ENCODE measurements around the gene C5orf58.

Gene C5orf58

GRCh38 chr5:170285181-170285580 lies 52.4 kb downstream of the C5orf58 start:
- no peak for DNase-seq

DNA sequence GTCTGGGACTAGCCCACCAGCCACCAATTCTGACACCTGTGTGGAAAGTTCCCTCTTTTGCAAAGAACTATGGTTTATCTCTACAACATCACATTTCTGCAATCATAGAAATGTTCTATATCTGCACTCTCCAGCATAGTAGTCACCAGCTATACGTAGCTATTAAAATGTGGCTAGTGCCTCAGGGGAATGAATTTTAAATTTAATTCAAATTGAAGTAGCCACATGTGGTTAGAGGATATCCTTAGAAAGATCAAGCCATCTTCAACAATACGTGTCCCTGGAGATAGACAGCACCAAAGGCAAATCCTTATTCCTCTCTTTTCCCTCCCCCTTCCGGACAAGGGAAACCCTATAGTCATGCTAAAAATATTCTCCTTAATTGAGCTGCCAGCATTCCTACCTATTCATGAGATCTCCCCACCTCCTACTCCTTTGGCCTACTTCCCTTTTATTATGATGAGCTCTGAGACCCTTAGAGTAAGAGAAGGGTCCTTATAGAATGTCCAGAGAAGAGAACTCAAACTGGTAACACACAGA lies 53.7 kb downstream of the C5orf58 start:
- no peak for DNase-seq

DNA sequence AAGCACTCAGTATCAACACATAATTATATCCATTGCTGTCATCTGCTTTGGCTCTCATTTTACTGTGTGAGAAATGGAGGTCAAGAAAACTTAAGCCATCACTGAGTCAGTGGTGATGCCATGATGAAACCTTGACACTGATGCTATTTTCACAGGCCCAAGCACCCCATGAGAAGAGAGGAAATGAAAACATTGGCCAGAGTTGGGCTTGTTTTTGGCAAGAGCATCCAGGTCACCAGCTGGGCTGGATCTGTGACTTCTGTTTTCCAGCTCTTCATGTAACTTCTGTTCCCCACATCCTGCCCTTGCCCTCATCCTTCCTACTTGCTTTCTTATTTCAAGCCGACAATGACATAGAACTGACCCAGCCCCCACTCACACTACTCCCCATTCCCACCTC lies 54.7 kb downstream of the C5orf58 start:
- no peak for DNase-seq

DNA sequence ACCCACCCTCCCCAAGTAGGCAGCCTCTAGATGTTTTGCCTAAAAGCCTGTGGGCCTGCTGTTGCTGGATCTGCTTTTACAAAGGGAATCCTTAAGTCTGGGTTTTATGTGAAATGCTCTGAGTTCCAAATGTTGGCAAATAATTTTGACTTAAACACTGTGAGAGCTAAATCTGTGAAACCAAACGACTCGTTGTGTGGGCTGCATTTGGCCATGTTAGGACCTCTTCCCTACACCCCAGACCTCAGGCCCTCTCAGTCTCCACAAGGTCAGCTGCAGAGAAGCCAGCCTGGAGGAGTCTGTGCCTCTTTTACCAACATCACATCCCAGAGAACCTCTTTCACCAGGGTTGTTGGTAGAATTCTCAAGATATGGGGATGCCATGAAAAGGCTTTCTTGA lies 55.4 kb downstream of the C5orf58 start:
- no peak for DNase-seq

DNA sequence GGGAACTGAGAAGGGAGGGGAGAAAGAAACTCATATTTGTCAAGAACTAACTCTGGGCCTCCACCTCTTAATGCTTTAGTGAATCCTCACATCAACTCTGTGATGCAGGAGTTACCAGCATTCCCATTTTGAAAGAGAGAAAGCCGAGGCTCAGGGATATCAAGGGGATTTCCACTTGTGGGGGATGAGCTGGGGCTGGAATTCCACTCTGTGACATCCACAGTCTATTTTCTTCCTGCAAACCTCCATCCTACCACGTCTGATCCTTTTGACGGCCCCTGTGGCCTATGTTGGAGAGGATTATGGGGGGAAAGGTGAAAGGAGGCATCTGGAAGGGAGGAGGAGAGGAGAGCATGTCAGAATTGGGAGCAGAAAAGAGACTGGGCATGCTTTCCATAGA lies 55.8 kb downstream of the C5orf58 start:
- no peak for DNase-seq

DNA sequence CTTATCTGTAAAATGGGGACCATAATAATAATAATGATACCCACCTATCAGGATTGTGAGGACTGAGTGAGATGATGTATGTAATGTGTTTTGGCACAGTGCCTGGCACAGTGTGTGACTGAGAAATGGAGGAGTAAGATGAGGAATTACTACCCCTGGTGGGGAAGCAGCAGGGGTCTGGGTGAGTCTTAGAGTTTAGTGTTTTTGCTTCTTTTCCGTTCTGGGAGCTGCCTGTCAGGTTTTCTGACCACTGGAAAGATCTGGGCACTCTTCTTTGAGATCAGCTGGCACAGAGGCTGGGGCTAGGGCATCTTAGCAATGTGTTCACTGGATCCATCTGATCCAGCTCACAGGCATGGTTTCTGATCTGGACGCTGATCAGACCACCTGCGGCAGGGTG lies 56.3 kb downstream of the C5orf58 start:
- no peak for DNase-seq

DNA sequence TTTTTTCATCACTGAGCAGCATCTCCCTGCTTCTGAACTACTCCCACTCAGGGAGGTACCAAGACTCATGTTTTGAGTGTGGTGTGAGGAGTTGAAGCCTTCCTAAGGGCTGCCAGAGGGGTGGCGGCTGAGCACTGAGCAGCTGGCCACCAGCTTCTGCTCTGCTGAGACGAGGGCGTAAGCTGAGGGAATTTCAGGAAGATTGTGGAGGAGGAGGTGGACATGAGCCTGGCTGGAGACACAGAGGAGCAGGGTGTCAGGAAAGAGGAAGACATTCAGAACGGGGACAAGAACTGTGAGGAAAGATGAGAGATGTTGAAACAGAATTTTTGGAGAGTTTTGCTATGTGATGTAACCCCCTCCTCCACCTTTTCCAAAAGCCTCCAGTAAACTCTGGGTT lies 57.0 kb downstream of the C5orf58 start:
- no peak for DNase-seq

- no peak for DNase-seq
Observed at GRCh38 chr5:170290498-170290897, 57.7 kb downstream of the C5orf58 start.

DNA sequence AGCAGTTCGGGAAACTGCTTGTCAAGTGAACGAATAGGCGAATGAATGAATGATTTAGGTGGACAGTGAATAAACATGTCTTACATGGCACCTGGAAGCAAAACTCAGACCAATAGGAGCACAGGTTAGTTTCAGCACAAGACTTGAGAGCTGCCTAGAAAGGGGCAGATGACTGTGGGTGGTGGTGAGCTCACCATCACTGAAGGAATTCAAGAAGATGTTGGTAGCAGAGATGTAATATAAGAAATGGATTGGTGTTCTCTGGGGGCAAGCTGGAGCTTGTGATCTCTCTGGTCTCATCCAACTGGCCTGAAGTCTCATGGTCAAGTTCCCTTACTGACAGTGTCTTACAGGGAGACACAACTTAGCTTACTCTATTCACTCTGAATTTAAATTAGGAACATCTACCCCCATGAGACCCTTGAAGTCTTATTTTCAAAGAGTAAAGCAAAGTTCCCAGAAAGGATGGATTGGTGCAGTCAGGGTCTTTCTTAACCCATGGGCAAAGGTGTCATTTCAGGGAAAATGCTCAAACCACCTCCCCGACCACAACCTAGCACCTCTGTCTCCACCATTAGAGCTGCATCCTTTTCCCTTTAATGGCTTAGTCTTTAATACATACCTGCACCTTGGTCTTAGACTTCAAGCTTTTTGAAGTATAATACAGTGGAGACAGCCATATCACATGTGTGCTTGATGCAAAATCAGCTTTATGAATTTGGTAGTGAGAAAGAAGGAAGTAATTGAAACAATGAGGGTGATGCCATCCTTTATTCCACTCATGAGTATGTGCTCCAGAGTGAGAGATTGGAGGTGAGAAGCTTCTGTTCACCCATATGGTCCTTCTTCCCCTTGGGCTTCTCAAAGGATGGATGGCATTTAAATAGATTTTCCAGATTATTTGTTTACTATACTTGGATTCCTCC lies 59.7 kb downstream of the C5orf58 start:
- DNase-seq: no peak

- DNase-seq: peak; percentile 80
Observed at GRCh38 chr5:170293273-170293672, 60.5 kb downstream of the C5orf58 start.

GRCh38 chr5:170294057-170294456 lies 61.3 kb downstream of the C5orf58 start:
- no peak for DNase-seq

GRCh38 chr5:170294556-170294955 lies 61.8 kb downstream of the C5orf58 start:
- no peak for DNase-seq

All from CD4-positive, alpha-beta T cell treated with Interleukin-17A for 1 hour (primary cell).